B cell (primary cell): ENCODE results near the gene LRCOL1. TPM values are rescaled to one million over a fixed set of nuclear protein-coding genes. Genes with fewer than 3 reads are reported as not detected.

Experiments used
- ATAC-seq: fragments of 200-7000 bp; cut with Tn5 transposase; one replicate; pipeline ENCODE4 v1.10.0; 2021; ENCODE audit warnings: low read depth, mild to moderate bottlenecking, moderate number of reproducible peaks, moderate library complexity
- CTCF ChIA-PET: fragments of 350-600 bp; sonication (Branson Sonifier 250); formaldehyde crosslinking; loops from one replicate; lab custom pipeline; 2021; ENCODE audit warnings: antibody characterized with exemption, inconsistent platforms; lab: Charles Lee
- POLR2A ChIA-PET: fragments of 350-600 bp; sonication (Branson Sonifier 250); formaldehyde crosslinking; loops from one replicate; lab custom pipeline; 2021; ENCODE audit warnings: antibody characterized with exemption; lab: Charles Lee
- DNase-seq: peaks from one replicate; pipeline ENCODE4 v3.0.0; 2013
- H2AFZ ChIP-seq: 2 replicates; pipeline ENCODE4 v1.6.1; 2012; ENCODE audit warnings: mild to moderate bottlenecking, low read depth, low read length; ENCODE audit not compliant: insufficient read depth, poor library complexity, severe bottlenecking
- H3K27ac ChIP-seq, 2 donors: 1 replicate in 1 of 2; 2 replicates in 1 of 2; pipeline ENCODE4 v1.5.1; 2012 to 2013; ENCODE audit warnings: low read length in 2 of 2, mild to moderate bottlenecking in 2 of 2, moderate library complexity in 1 of 2
- H3K27me3 ChIP-seq, 4 experiments: fragments of 200-600 bp in 1 of 4; sonication (generic) in 1 of 4; replicated peaks in 1 of 4; 1 replicate in 2 of 4; 2 replicates in 2 of 4; pipeline versions ENCODE4 v1.6.1 to v1.7.0; 2013 to 2016; ENCODE audit warnings: low read length in 3 of 4, mild to moderate bottlenecking in 2 of 4, mixed read lengths in 1 of 4, moderate library complexity in 1 of 4; ENCODE audit not compliant: insufficient read depth in 4 of 4, control insufficient read depth in 3 of 4; ENCODE audit errors: control extremely low read depth in 1 of 4
- H3K36me3 ChIP-seq, 2 experiments: replicated peaks in 1 of 2; 1 replicate in 1 of 2; 2 replicates in 1 of 2; pipeline versions ENCODE4 v1.6.1 to v1.7.1; 2013; ENCODE audit warnings: low read length in 1 of 2; ENCODE audit not compliant: insufficient read depth in 2 of 2, control insufficient read depth in 1 of 2; ENCODE audit errors: control extremely low read depth in 1 of 2, extremely low read depth in 1 of 2
- H3K4me1 ChIP-seq, 2 donors: fragments of 200-600 bp in 1 of 2; sonication (generic) in 1 of 2; 1 replicate in 1 of 2; 2 replicates in 1 of 2; pipeline versions ENCODE4 v1.5.1 to v1.6.1; 2013 to 2017; ENCODE audit warnings: low read length in 2 of 2; ENCODE audit not compliant: control insufficient read depth in 2 of 2, insufficient read depth in 2 of 2
- H3K4me2 ChIP-seq: replicated peaks from 2 replicates; pipeline ENCODE3; 2012; ENCODE audit warnings: mild to moderate bottlenecking, low read depth, low read length; ENCODE audit not compliant: poor library complexity, severe bottlenecking
- H3K4me3 ChIP-seq, 5 experiments: fragments of 200-600 bp in 1 of 5; sonication (generic) in 1 of 5; 1 replicate in 3 of 5; 2 replicates in 2 of 5; pipeline versions ENCODE4 v1.5.1 to v1.7.0; 2011 to 2016; ENCODE audit warnings: low read length in 4 of 5, mild to moderate bottlenecking in 4 of 5, low read depth in 2 of 5, control low read depth in 1 of 5, moderate library complexity in 1 of 5; ENCODE audit not compliant: insufficient read depth in 1 of 5; ENCODE audit errors: control extremely low read depth in 1 of 5, extremely low read depth in 1 of 5
- H3K79me2 ChIP-seq: fragments of 200-600 bp; sonication (generic); one replicate; pipeline ENCODE4 v1.6.0; 2016; ENCODE audit warnings: low read length; ENCODE audit not compliant: control insufficient read depth, insufficient read depth
- H3K9ac ChIP-seq: fragments of 200-600 bp; sonication (generic); 2 replicates; pipeline ENCODE4 v1.6.1; 2017; ENCODE audit warnings: mild to moderate bottlenecking, low read length, moderate library complexity
- H3K9me3 ChIP-seq, 3 donors: one replicate each; pipeline versions ENCODE4 v1.6.1 to v1.7.1; 2013; ENCODE audit warnings: low read length in 2 of 3; ENCODE audit not compliant: control insufficient read depth in 2 of 3, insufficient read depth in 1 of 3; ENCODE audit errors: control extremely low read depth in 1 of 3
- H4K20me1 ChIP-seq: 2 replicates; pipeline ENCODE4 v1.6.0; 2012; ENCODE audit warnings: mild to moderate bottlenecking, low read length; ENCODE audit not compliant: insufficient read depth, control insufficient read depth, poor library complexity, severe bottlenecking
- H3K27ac Mint-ChIP-seq: one replicate; pipeline ENCODE4 v1.8.0; 2021; ENCODE audit warnings: mixed read lengths
- H3K27me3 Mint-ChIP-seq: one replicate; pipeline ENCODE4 v1.8.0; 2021; ENCODE audit warnings: mixed read lengths
- H3K4me1 Mint-ChIP-seq: one replicate; pipeline ENCODE4 v1.8.0; 2021; ENCODE audit warnings: mixed read lengths
- H3K4me3 Mint-ChIP-seq: one replicate; pipeline ENCODE4 v1.8.0; 2021; ENCODE audit warnings: mixed read lengths
- H3K9me3 Mint-ChIP-seq: one replicate; pipeline ENCODE4 v1.8.0; 2022; ENCODE audit warnings: mixed read lengths; ENCODE audit not compliant: insufficient read depth
- CTCF ChIP-seq: fragments of 200-600 bp; IDR thresholded peaks from one replicate; pipeline ENCODE4 v1.8.0; 2022; ENCODE audit warnings: antibody characterized with exemption, mild to moderate bottlenecking
- EZH2 ChIP-seq: IDR thresholded peaks from 2 replicates; pipeline ENCODE4 v1.6.1; 2012; ENCODE audit warnings: borderline replicate concordance, low read depth, mild to moderate bottlenecking, moderate library complexity, low read length; ENCODE audit not compliant: insufficient read depth, poor library complexity, severe bottlenecking
- WGBS: methylation state at CpG from one replicate; pipeline ENCODE4 v1.1.5; 2013; ENCODE audit warnings: missing lambda C conversion rate; ENCODE audit not compliant: insufficient coverage; 5-methylcytosine and 5-hydroxymethylcytosine counted together
- intact Hi-C: fragments of 100-400 bp; cut with micrococcal nuclease; formaldehyde crosslinking; loops from one replicate; pipeline ENCODE4 v1.10.0; 2022
- polyA plus RNA-seq: library from polyadenylated mRNA; depleted of rRNA; stranded (reverse); fragments of >200 nt; gene quantifications from 2 replicates; pipeline ENCODE4 v1.2.3, GENCODE V29; 2012
- total RNA-seq, 2 donors: library from RNA; stranded (reverse); fragments of 120-200 nt in 1 of 2; gene quantifications; 1 replicate in 1 of 2; 2 replicates in 1 of 2; pipeline versions ENCODE4 v1.2.3 to v1.2.4, GENCODE V29; 2013 to 2022

Gene LRCOL1
- total and polyA plus RNA-seq, 2 donors (not counting 1 experiment from before 2014, with no cell fraction given) = not detected

DNA sequence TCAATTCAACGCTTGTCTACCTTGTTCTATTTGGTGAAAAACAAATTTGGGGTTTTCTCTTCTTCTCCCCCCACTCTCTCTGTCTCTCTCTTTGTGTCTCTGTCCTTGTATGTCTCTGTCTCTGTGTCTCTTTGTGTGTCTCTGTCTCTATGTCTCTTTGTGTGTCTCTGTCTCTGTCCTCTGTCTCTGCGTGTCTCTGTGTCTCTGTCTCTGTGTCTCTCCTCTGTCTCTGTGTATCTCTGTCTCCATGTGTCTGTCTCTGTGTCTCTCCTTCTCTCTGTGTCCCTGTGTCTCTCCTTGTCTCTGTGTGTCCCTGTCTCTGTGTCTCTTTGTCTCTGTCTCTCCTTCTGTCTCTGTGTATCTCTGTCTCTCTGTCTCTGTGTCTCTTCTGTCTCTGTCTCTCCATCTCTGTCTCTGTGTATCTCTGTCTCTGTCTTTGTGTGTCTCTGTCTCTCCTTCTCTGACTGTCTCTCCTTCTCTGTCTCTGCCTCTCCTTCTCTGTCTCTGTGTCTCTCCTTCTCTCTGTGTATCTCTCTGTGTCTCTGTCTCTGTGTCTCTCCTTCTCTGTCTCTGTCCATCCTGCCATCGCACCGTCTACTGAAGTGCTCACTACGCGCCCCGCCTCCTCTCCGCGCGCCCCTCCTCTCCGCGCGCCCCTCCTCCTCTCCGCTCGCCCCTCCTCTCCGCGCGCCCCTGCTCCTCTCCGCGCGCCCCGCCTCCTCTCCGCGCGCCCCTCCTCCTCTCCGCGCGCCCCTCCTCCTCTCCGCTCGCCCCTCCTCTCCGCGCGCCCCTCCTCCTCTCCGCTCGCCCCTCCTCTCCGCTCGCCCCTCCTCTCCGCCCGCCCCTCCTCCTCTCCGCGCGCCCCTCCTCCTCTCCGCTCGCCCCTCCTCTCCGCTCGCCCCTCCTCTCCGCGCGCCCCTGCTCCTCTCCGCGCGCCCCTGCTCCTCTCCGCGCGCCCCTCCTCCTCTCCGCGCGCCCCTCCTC lies 12.8 kb downstream of the LRCOL1 start:
- peak overlapping the region; percentile 97 for H3K4me2 ChIP-seq
- H3K4me1 ChIP-seq = peaks cover 22 to 29% of the 10 kb centered on the region in 2 donors
- peak overlapping the region; percentile 75 for H2AFZ ChIP-seq
- peak; percentile 69 for DNase-seq
- Mint-ChIP-seq H3K27me3 (peaks cover 10% of the 10 kb centered on the region), H3K9me3 (no peaks in the 10 kb centered on the region), H3K4me1 (peaks cover 26% of the 10 kb centered on the region), H3K27ac (peak overlapping the region; percentile 66), H3K4me3 (peak overlapping the region; percentile 75)
- no peak for TF ChIP-seq EZH2
- TF ChIP-seq CTCF = no peak
- 6% methylated on average over 8 of the region's 58 CpGs for WGBS
- H3K9ac ChIP-seq = peak overlapping the region; percentile 65
- peak; percentile 52 for ATAC-seq
- H3K4me3 ChIP-seq = peak overlapping the region in 4 of 5 experiments; percentile 31 to 76 (median 54)
- peaks cover 5% of the 10 kb centered on the region for H4K20me1 ChIP-seq
- no peak overlapping the region for H3K27ac ChIP-seq
- ChIA-PET POLR2A (no interaction called here), CTCF (no interaction called here)
- intact Hi-C loops = no loop called here
- no peaks in the 10 kb centered on the region for H3K79me2 ChIP-seq
- H3K36me3 ChIP-seq = no peaks in the 10 kb centered on the region
- peaks cover 0 to 18% (median 0%) of the 10 kb centered on the region in 3 donors for H3K9me3 ChIP-seq
- H3K27me3 ChIP-seq = peaks cover 0 to 17% (median 6%) of the 10 kb centered on the region in 4 experiments
